Ammon's horn (tissue), 1 donor: ENCODE data around the gene BAG5.

Experiments
- DNase-seq: peaks from one replicate; pipeline ENCODE4 v3.0.0-alpha.2; 2016; ENCODE audit warnings: low spot score

Gene BAG5

GRCh38 chr14:103563844-103564505, 1.5 kb upstream of the BAG5 start:
- DNase-seq, result no peak

- no peak for DNase-seq
These were observed 766 bp upstream of the BAG5 start for GRCh38 chr14:103563226-103563620.

- no peak for DNase-seq
These were observed 353 bp downstream of the BAG5 start for GRCh38 chr14:103562179-103562428.

- peak; percentile 29 for DNase-seq
These were observed 877 bp downstream of the BAG5 start for GRCh38 chr14:103561381-103562178.

GRCh38 chr14:103560691-103561090, 1.8 kb downstream of the BAG5 start:
- peak; percentile 6 for DNase-seq

- DNase-seq, result no peak
These were observed 2.7 kb downstream of the BAG5 start for GRCh38 chr14:103559766-103560165.

GRCh38 chr14:103558071-103558882, 4.2 kb downstream of the BAG5 start:
- DNase-seq, result no peak

GRCh38 chr14:103556946-103557758, 5.3 kb downstream of the BAG5 start:
- DNase-seq, result no peak

GRCh38 chr14:103555559-103556337, 6.7 kb downstream of the BAG5 start:
- no peak for DNase-seq

- no peak for DNase-seq
These were observed 9.6 kb downstream of the BAG5 start for GRCh38 chr14:103552846-103553210.

- no peak for DNase-seq
These were observed 10.2 kb downstream of the BAG5 start for GRCh38 chr14:103552011-103552845.

GRCh38 chr14:103551338-103551762, 11.1 kb downstream of the BAG5 start:
- peak; percentile 74 for DNase-seq

- DNase-seq, result no peak
These were observed 11.8 kb downstream of the BAG5 start for GRCh38 chr14:103550451-103551337.

- peak; percentile 93 for DNase-seq
These were observed 12.8 kb downstream of the BAG5 start for GRCh38 chr14:103549361-103550311.

GRCh38 chr14:103548463-103549351, 13.8 kb downstream of the BAG5 start:
- peak; percentile 73 for DNase-seq

- DNase-seq, result no peak
These were observed 14.5 kb downstream of the BAG5 start for GRCh38 chr14:103547941-103548462.

- no peak for DNase-seq
These were observed 15.0 kb downstream of the BAG5 start for GRCh38 chr14:103547455-103547940.
